OCI-LY7 (cell line): ENCODE results near the gene HPSE2. TPM values are rescaled to one million over a fixed set of nuclear protein-coding genes. Genes with fewer than 3 reads are reported as not detected.

Experiments
- BruUV-seq: library from RNA; stranded (reverse); fragments of 400-500 nt; replicated peaks from 2 replicates; lab custom pipeline; 2021; lab: Mats Ljungman, UMichigan
- CTCF ChIA-PET: fragments of 300-600 bp; sonication (Branson Sonifier 250); formaldehyde crosslinking; loops from one replicate; lab custom pipeline; 2022; ENCODE audit warnings: antibody characterized with exemption; ENCODE audit not compliant: unreplicated experiment; lab: Charles Lee
- POLR2A ChIA-PET: fragments of 300-600 bp; sonication (Branson Sonifier 250); formaldehyde crosslinking; loops from one replicate; lab custom pipeline; 2022; ENCODE audit warnings: antibody characterized with exemption; lab: Charles Lee
- DNase-seq: peaks from one replicate; pipeline ENCODE4 v3.0.0-alpha.2; 2015; ENCODE audit warnings: low spot score
- H2AFZ ChIP-seq: fragments of 200-600 bp; sonication (generic), shearing (Covaris generic); 2 replicates; pipeline ENCODE4 v1.6.1; 2014; ENCODE audit warnings: mild to moderate bottlenecking, antibody characterized with exemption, low read length, moderate library complexity
- H3K27ac ChIP-seq: fragments of 200-600 bp; sonication (generic); 2 replicates; pipeline ENCODE4 v1.5.1; 2014; ENCODE audit warnings: mixed run types, low read depth, mild to moderate bottlenecking, moderate library complexity, low read length, inconsistent platforms; ENCODE audit not compliant: poor library complexity, severe bottlenecking
- H3K36me3 ChIP-seq: fragments of 200-600 bp; sonication (generic); 2 replicates; pipeline ENCODE4 v1.6.1; 2014; ENCODE audit warnings: mild to moderate bottlenecking, antibody characterized with exemption, low read length, moderate library complexity, mixed read lengths; ENCODE audit not compliant: insufficient read depth
- H3K4me1 ChIP-seq: fragments of 200-600 bp; sonication (generic); 2 replicates; pipeline ENCODE4 v1.5.1; 2014; ENCODE audit warnings: mild to moderate bottlenecking, low read length; ENCODE audit not compliant: insufficient read depth, poor library complexity, severe bottlenecking
- H3K4me2 ChIP-seq: fragments of 200-600 bp; sonication (generic); 2 replicates; pipeline ENCODE4 v1.6.1; 2014; ENCODE audit warnings: mild to moderate bottlenecking, low read length
- H3K4me3 ChIP-seq: fragments of 200-600 bp; sonication (generic); 2 replicates; pipeline ENCODE4 v1.5.1; 2014; ENCODE audit warnings: mild to moderate bottlenecking, low read depth, low read length; ENCODE audit not compliant: poor library complexity, severe bottlenecking
- H3K79me2 ChIP-seq: fragments of 200-600 bp; sonication (generic); 2 replicates; pipeline ENCODE4 v1.6.1; 2016; ENCODE audit warnings: low read depth, mild to moderate bottlenecking, low read length, moderate library complexity, mixed read lengths; ENCODE audit not compliant: insufficient read depth
- H3K9me2 ChIP-seq: fragments of 200-600 bp; sonication (generic); 2 replicates; pipeline ENCODE4 v1.6.1; 2016; ENCODE audit warnings: mild to moderate bottlenecking, low read length, mixed read lengths; ENCODE audit not compliant: insufficient read depth
- H3K9me3 ChIP-seq: fragments of 200-600 bp; sonication (generic); 2 replicates; pipeline ENCODE4 v1.6.1; 2014; ENCODE audit warnings: mild to moderate bottlenecking, mixed run types, low read length, mixed read lengths
- H4K20me1 ChIP-seq: fragments of 200-600 bp; sonication (generic); 2 replicates; pipeline ENCODE4 v1.6.1; 2014; ENCODE audit warnings: mild to moderate bottlenecking, antibody characterized with exemption, low read length, moderate library complexity, mixed read lengths; ENCODE audit not compliant: insufficient read depth
- CTCF ChIP-seq: fragments of 200-600 bp; sonication (generic); conservative IDR thresholded peaks from 2 replicates; pipeline ENCODE4 v1.5.1; 2014; ENCODE audit warnings: mild to moderate bottlenecking, antibody characterized with exemption, low read length, moderate library complexity, mixed read lengths
- EZH2phosphoT487 ChIP-seq: fragments of 200-600 bp; sonication (generic); IDR thresholded peaks from 2 replicates; pipeline ENCODE4 v1.6.1; 2018; ENCODE audit warnings: low read depth, borderline replicate concordance, mild to moderate bottlenecking, mixed run types, antibody characterized with exemption, low read length, moderate library complexity, mixed read lengths
- intact Hi-C: fragments of 100-400 bp; cut with micrococcal nuclease; formaldehyde crosslinking; loops from one replicate; pipeline ENCODE4 v1.10.0; 2022; ENCODE audit not compliant: unreplicated experiment
- total RNA-seq, 2 experiments: library from RNA; depleted of rRNA in 1 of 2; stranded (reverse); fragments of >200 nt in 1 of 2; shearing (Covaris generic) in 1 of 2; gene quantifications; 2 replicates each; pipeline ENCODE4 v1.2.3, GENCODE V29; 2014 to 2022

Gene HPSE2
- total RNA-seq, 2 experiments from 2014 or later: not detected

GRCh38 chr10:98485959-98486358, 749.7 kb downstream of the HPSE2 start:
- Histone ChIP-seq H3K27ac (no peak overlapping the region), H4K20me1 (no peaks in the 10 kb centered on the region), H3K9me3 (no peaks in the 10 kb centered on the region), H3K4me2 (no peak overlapping the region), H2AFZ (no peak overlapping the region), H3K4me1 (no peaks in the 10 kb centered on the region), H3K9me2 (no peaks in the 10 kb centered on the region), H3K36me3 (no peaks in the 10 kb centered on the region), H3K4me3 (no peak overlapping the region), H3K79me2 (no peaks in the 10 kb centered on the region)
- POLR2A ChIA-PET: no interaction called here
- no peak for TF ChIP-seq EZH2phosphoT487
- no peak for TF ChIP-seq CTCF
- intact Hi-C loops: no loop called here
- BruUV-seq: no TSS peak
- no peak for DNase-seq
- CTCF ChIA-PET: no interaction called here

DNA sequence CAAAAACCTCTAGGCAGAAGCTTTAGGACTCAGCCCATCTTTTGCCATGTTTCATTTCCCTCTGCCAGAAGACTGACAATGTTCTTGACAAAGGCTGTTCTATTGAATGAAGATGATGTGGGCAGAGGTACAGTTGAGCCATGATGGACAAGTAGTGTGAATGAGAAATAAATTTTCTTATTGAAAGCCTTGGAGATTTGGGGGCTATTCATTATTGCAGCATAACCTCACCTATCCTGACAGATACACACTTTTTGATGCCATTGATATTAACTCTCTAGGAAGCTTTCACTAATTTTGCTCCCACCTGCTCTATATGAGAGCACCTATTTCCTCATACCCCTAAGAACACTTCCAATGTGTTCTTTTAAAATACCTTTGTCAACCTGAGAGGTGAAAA, 752.0 kb downstream of the HPSE2 start:
- BruUV-seq: no TSS peak
- TF ChIP-seq EZH2phosphoT487 (no peak), CTCF (no peak)

GRCh38 chr10:98482096-98482495, 753.6 kb downstream of the HPSE2 start:
- intact Hi-C loops: no loop called here
- no peaks in the 10 kb centered on the region for H3K79me2 ChIP-seq
- no peaks in the 10 kb centered on the region for H3K9me3 ChIP-seq
- H3K36me3 ChIP-seq: no peaks in the 10 kb centered on the region
- DNase-seq: no peak
- no peaks in the 10 kb centered on the region for H3K4me1 ChIP-seq
- no peak overlapping the region for H3K4me2 ChIP-seq
- POLR2A ChIA-PET: interaction anchor here (0.7 kb wide), 2 partner anchors 15 to 95 kb away, joined by 3 read pairs; no protein-coding TSS in a partner anchor
- H3K9me2 ChIP-seq: no peaks in the 10 kb centered on the region
- H3K4me3 ChIP-seq: no peak overlapping the region
- no peak overlapping the region for H3K27ac ChIP-seq
- BruUV-seq: no TSS peak
- CTCF ChIA-PET: no interaction called here
- TF ChIP-seq CTCF (no peak), EZH2phosphoT487 (no peak)
- H2AFZ ChIP-seq: no peak overlapping the region
- H4K20me1 ChIP-seq: no peaks in the 10 kb centered on the region

More for the DNA sequence above, 752.0 kb downstream of the HPSE2 start:
- ChIA-PET POLR2A (no interaction called here), CTCF (no interaction called here)
- no peaks in the 10 kb centered on the region for H3K4me1 ChIP-seq
- no peaks in the 10 kb centered on the region for H3K9me2 ChIP-seq
- no peak overlapping the region for H3K27ac ChIP-seq
- no peak overlapping the region for H3K4me3 ChIP-seq
- intact Hi-C loops: no loop called here
- H3K36me3 ChIP-seq: no peaks in the 10 kb centered on the region
- no peak overlapping the region for H3K4me2 ChIP-seq
- H4K20me1 ChIP-seq: no peaks in the 10 kb centered on the region
- no peak overlapping the region for H2AFZ ChIP-seq
- DNase-seq: no peak
- H3K9me3 ChIP-seq: no peaks in the 10 kb centered on the region
- no peaks in the 10 kb centered on the region for H3K79me2 ChIP-seq
